Measurements from ENCODE around the gene SNX10.

Gene SNX10

DNA sequence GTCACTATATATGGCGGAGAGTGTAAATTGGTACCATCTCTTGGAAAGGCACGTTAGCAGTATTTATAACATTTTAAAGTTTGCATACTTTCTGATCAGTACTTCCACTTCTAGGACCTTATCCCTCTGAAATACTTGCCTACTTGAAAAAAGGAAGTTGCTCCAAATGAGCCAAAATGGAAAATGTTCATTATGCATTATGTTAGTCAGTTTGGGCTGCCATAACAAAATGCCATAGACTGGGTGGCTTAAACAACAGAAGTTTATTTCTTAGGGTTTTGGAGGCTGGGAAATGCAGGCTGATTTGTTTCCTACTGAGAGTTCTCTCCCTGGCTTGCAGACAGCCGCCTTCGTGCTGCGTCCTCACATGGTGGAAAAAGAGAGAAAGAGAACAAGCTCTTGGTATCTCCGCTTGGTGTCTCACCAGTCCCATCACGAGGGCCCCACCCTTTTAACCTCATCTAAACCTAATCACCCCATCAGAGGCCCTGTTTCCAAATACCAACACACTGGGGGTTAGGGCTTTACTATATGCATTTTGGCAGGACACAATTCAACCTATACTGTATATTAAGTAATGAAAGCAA is 6.9 kb downstream of the SNX10 start:
- no peak for DNase-seq (ENCODE audit: low read depth, low spot score)

DNA sequence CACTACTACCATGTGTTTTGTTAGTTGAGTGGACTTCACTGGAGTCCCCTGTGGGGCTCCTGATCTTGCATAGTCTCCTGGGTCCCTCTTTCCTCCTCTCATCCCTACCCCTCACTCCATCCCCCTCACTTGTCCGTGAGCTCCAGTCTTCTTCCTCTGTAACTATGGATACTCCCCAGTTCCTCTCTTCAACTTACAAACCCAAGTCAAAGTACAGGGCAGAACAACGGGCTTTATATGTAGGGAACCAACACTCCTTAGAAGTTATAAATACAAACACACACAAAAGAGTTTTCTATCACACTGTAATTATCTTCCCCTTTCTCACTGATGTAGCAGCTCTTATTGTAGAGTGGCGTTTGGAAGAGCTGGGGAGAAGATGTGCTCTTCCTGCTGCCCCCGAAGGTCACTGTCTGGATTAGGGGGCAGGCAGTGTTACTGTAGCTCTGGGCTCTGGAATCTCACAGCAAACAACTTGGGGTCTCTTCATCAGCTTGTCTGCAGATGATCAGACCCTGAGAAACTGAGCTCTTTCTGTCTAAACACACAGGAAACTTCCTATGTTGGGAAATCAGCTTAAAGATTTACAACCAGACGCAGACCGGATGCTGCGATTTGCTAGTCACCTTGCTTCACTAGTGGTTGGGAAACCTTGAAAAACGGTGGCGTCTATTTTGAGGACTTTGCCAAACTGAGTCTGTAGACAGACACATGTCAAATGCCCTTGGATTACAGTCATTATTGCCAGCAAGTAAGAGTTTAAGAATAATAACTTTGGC is 13.6 kb downstream of the SNX10 start:
- DNase-seq (ENCODE audit: low read depth, low spot score): no peak

DNA sequence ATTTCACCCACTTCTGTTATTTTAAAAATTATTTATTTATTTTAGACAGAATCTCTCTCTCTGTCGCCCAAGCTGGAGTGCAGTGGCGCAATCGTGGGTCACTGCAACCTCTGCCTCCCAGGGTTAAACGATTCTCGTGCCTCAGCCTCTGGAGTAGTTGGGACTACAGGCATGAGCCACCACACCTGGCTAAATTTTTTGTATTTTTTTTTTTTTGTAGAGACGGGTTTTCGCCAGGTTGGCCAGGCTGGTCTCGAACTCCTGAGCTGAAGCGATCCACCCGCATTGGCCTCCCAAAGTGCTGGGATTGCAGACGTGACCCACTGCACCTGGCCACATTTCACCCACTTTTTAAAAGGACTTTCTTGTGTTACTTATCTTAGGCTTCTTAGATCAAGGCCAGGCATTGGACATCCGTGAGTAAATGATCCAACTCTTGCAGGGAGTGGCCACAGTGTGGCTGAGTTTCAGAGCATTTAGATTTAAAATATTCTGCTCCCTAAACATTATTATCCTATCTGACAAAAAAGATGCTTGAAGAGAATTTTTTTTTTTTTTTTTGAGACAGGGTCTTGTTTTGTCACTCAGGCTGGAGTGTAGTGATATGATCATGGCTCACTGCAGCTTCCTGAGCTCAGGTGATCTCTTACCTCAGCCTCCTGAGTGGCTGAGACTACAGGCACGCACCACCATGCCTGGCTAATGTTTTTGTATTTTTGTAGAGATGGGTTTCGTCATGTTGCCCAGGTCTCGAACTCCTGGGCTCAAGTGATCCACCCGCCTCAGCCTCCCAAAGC is 14.4 kb downstream of the SNX10 start:
- no peak for DNase-seq (ENCODE audit: low read depth, low spot score)

DNA sequence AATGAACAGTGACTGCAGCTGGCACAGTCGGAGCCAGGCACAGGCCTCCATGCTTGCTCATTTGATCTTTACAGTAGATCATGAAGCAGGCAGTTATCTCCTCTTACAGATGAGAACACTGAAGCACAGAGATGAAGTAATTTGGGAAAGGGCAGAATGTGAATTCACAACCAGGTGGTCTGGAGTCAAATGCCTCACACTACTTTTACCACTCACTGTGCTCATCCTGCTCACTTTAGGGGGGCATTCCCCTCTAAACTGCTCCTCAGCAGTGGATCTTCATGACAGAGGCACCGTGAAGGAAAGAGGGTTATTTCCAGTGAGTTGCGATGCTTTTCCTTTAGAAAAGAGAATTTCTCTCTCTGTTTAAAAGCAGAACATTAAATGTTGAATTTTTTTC is 15.1 kb downstream of the SNX10 start:
- no peak for DNase-seq (ENCODE audit: low read depth, low spot score)

DNA sequence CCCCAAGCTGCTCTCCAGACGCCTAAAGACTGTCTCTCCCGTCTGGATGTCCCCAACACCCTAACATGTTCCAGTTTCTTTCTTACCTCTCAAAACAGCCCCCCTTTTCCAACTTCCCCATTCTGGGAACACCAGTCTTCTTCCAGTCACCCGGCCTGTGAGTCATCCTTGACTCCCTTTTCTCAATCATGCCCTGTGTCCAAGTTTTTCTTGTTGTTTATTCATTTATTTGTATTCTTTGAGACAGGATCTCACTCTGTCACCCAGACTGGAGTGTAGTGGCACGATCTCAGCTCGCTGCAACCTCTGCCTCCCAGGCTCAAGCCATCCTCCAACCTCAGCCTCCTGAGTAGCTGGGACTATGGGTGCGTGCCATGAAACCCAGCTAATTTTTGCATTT is 15.6 kb downstream of the SNX10 start:
- DNase-seq (ENCODE audit: low read depth, low spot score): no peak

DNA sequence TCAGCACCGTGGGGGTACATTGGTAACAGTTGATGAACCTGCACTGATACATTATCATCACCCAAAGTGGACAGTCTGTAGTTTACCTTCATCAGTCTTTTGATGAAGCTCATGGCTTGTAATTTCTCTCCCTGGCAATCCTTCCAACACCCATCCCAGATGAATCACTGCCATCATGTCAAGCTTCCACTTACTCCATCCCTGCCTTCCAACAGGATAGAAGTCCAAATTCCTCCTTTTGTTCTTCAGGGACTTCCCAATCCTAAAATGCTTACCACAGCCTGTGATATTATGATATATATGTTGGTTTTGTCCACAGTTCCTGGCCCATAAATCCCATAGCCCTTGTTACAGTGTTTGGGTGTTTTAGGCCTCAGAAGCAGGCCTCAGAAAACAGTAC is 16.1 kb downstream of the SNX10 start:
- no peak for DNase-seq (ENCODE audit: low read depth, low spot score)

DNA sequence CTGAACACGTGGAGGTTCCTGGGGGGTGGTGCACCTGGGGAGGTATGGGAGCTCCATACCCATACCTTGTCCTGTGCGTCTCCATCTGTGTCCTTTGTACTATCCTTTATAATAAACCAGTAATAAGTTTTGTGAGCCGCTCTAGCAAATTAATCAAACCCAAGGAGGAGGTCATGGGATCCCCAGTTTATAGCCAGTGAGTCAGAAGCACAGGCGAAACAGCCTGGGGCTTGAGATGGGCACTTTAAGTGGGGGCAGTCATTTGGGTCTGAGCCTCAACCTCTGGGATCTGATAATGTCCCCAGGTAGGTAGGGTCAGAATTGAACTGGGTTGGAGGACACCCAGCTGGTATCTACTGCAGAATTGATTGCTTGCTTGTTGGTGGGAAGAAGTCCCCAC is 16.9 kb downstream of the SNX10 start:
- DNase-seq (ENCODE audit: low read depth, low spot score): no peak

DNA sequence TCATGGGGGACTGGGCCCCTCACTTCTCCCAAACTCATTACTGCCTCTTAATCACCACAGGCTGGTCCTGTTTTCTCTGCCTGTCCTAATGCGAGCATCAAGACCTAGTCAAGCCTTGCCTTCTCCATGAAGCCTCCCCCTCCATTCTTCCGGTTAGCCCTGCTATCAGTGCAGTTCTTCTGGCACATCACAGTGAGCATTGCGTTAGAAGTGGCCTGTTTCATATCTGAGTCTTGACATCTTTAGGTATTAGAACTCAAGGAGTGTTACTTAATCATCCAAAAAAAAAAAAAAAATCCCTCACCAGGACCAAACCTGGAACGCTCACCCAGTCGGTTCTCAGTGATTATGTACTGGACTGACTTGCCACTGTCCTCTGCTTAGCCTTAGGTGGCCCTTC is 17.4 kb downstream of the SNX10 start:
- no peak for DNase-seq (ENCODE audit: low read depth, low spot score)

DNA sequence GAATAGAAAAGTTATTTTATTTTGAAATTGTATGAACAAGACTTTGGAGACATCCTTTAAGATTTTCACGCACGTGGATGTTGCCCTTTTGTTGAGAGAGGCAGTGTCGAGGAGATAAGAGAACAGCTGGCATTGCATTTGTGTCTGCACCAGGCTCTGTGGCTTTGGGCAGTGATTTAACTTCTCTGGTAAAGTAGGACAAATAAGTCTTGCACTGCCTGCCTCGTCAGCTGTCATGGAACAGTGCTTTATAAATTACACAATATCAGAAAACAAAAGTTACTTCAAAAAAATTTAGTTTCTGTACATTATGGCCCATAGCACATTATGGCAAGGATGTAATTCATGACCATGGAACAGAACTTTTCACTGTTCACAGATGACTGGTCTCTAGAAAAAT is 20.1 kb downstream of the SNX10 start:
- DNase-seq (ENCODE audit: low read depth, low spot score): no peak

DNA sequence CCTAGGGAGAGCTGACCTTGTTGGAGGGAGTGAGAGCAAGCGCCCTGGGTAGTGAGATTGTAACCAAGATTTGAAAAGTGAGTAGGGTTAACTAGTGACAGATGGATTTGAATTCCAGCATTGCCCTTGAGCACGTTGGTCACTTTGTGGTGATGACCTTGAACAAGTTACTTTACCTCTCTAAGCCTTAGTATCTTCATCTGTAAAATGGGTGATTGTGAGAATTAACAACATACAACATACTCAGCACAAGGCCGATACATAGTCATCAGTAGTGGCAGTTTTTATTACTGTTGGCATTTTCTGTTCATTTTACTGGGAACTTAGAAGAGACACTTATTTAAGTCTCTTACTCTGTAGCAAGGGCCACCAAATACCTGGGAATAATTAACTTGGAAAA is 25.5 kb downstream of the SNX10 start:
- DNase-seq (ENCODE audit: low read depth, low spot score): no peak

DNA sequence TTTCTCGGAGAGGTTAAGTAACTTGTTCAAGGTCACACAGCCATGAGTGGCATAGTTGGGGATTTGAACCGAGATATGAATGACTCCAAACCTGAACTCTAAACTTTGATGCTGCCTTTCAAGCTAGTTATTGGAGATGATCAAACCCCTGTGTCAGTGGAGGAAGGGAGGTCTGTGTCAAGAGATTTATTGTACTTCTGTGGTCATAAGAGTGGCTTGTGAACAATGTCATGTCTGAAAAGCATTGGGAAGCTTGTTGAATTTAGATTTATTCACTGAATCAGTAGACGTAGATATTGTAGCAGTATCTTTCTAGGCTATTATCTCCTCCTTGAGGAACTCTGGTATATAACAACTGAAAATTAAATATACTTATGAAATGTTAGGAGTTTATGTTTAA is 27.3 kb downstream of the SNX10 start:
- no peak for DNase-seq (ENCODE audit: low read depth, low spot score)

DNA sequence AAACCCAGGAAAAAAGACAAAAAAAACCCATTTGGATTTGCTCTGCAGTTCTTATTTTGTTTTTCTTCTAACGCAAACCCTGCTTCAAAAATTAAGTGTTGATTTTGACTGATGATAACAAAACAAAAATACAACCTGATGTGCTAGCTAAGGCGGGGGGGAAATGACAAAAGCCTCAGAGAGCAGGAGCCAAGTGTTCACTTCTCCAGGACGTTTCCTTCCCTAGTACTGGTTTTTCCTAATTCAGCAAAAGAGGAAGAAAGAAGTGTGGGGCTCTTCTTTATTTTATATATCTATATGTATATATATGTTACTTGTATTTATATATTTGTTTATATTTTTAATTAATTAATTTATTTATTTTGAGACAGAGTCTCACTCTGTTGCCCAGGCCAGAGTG is 28.0 kb downstream of the SNX10 start:
- no peak for DNase-seq (ENCODE audit: low read depth, low spot score)

DNA sequence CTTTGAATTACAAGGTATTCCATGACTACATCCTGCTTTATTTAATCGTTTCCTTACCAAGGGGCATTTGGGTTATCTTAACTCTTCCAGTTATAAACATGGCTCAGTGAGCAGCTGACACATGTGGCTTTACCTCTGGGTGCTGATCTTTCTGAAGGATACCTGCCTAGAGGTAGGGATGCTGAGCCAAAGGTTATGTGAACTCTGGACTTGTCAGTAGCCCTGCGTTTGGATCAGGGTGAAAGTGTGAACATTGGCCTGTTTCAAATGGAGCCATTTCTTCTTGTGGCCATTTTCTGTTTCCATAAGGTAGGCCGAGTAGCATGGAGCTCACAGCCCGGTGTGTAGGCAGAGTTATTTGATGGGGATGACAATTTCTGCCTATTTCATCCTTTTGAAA is 29.2 kb downstream of the SNX10 start:
- DNase-seq (ENCODE audit: low read depth, low spot score): no peak

DNA sequence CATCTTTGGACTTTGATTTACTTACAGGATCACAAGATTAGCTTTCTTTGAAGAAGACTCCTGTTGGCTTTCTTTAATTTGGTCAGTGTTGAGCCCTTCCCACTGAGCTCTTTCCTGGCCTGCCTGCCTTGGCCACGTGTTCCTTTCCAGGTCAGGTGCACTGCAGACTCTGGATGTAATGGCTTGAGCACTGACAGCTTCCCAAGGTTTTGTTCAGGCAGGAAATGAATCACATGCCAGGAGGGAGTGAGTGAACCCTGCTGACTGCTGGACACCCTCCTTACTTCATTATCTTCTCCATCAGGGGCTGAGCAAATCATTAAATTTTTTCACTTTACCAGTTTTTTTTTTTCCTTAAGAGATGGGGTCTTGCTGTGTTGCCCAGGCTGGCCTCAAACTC is 29.8 kb downstream of the SNX10 start:
- no peak for DNase-seq (ENCODE audit: low read depth, low spot score)

DNA sequence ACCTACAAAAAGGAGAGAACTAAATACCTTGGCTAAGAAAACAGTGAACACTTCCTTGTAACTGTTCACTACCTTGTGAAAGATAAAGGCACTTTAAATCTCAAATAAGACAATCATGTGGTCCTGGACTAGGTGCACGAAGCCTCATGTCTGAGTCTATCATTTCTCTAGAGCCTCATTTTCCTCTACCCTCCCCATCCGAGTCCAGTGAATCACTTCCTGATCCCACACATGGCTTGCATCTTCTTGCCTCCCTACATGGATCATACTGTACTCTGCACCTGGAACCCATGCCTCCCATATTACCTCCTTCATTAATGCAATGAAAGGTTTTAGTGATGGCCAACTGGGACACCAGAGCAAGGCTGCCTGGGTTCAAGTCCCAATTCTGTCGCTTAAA is 34.5 kb downstream of the SNX10 start:
- no peak for DNase-seq (ENCODE audit: low read depth, low spot score)

DNA sequence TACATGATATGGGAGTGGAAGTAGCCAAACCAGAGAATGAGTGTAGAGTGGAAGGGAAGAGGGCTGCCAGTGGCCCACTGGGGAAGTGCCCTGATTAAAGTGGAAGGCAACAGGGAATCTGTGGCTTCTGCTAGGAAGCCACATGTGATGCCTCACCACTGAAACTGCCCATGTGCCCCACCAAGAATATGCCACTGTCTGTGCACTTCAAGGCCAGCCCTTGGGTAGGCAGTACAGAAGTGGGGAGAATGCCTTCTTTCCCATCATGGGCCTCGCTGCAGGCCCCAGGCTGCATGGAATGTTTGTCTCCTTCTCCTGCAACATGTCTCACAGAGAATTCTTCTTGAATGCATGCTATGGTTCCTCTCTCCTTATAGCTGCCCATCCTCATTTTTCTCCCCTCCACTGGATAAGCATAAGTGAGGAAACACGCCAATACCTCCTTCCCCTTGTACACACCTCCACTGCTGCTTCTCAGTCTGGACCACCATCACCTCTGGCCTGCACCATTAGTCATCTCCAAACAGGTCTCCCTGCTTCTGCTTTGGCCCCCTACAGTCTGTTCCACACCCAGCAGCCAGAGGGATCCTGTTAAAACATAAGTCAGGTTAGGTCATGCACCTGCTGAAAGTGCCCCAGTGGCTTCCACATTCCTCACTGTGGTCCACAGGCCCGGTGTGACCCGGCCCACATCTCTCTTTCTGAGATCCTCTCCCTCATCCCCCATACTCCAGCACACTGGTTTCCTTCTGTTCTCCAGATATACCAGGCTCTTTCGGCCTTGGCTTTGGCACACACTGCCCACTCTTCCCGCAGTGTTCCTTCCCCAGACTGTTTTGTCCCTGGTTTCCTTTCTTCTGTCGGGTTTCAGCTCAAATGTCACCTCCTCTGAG is 37.1 kb downstream of the SNX10 start:
- DNase-seq (ENCODE audit: low read depth, low spot score): no peak

DNA sequence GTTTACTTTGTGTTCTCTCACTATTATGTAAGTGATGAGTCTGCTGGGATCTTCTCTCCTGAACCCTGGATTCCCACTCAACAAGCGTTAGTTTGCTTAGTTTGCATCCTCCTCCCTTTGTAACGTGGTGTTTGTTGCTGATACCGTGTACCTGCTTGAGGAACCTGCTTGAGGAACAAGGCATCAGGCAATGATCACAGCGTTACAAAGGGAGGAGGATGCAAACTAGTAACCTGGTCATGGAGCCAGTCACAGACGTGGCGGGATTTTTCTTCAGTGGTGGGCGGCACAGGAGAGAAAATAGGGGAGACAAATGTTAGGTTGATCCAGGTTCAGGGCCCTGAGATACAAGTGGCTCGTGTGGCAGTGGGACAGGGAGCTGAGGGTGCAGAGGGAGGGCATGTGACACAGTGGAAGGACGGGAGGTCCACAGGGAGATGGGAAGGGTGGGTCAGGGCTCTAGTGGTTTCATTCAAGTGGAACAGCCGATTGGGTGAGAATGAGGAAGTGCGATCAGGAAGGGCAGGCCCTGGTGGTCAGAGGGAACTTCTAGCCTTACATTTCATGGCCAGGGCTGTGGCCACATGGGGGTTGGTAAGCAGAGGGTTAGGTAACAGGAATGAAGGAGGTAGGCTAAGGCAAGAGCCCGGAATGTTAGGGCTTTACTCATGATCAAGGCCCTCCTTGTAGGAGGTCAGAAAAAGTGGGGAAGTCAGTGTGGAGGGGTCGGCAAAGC is 38.0 kb downstream of the SNX10 start:
- DNase-seq (ENCODE audit: low read depth, low spot score): no peak

DNA sequence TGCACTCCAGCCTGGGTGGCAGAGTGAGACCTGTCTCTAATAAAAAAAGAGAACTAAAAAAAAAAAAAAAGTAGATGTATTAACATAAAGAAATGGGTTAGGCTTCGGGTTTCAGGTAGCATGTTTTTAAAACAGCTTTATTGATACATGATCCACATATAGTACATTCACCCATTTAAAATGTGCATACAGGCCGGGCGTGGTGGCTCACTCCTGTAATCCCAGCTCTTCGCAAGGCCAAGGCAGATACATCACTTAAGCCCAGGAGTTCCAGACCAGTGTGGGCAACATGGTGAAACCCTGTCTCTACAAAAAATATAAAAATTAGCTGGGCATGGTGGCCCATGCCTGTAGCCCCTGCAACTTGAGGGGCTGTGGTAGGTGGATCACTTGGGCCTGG is 39.5 kb downstream of the SNX10 start:
- no peak for DNase-seq (ENCODE audit: low read depth, low spot score)

DNA sequence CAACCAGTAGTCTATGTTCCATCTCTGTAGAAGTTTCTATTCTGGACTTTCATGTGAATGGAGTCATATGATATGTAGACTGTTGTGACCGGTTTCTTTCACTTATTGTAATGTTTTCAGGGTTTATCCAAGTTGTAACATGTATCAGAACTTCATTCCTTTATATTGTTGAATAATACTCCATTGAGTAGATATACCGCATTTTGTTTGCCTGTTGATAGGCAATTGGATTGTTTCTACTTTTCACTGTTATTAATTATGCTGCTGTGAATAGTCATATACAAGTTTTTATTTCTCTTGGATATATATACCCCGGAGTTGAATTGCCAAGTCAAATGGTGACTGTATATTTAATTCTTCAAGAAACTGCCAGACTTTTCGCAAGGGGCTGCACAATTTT is 40.1 kb downstream of the SNX10 start:
- DNase-seq (ENCODE audit: low read depth, low spot score): no peak

DNA sequence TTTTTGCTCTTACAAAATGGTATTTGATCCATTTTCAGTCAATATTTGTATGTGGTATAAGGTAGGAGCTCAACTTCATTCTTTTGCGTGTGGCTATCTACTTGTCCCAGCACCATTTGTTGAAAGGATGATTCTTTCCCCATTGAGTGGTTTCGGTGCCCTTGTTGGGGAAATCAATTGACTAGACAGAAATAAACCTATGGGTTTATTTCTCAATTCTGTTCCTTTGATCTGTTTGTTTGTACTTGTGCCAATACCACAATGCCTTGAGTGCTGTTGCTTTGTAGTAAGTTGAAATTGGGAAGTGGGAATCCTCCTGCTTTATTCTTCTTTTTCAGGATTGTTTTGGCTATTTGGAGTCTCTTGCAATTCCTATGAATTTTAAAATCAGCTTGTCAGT is 41.0 kb downstream of the SNX10 start:
- DNase-seq (ENCODE audit: low read depth, low spot score): no peak

DNA sequence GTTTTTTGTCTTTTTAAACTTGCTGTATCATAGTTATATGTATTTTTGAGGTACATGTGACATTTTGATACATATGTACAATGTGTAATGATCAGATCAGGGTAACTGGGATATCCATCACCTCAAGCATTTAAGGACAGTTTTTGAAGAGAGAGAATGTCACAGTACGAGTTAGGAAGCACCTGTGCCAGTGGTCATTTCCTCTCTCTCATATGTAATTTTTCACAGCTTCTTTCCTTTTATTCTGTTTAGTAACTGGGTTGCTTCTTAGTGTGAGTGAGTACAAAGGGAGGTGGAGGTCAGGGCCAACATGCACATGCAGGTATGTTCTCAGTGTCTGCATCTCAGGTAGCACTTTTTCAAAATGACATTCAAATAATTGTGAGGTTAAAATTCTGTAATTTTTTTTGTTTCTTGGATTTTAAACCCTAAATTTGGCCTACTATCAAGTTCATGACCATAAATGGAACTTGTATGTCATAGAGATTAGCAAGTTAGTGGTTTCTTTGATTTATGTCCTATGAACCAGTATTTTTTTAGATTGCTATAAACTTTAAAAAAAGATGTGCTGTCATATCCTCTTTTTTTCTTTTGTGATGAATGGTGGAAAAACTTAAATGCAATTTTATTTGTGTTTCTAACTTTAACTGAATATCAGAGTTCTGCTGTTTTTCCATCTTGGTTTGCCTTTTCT is 42.7 kb downstream of the SNX10 start:
- DNase-seq (ENCODE audit: low read depth, low spot score): no peak
